Breast epithelium (tissue), 4 donors: ENCODE measurements around the gene PTPRG. TPM values are rescaled to one million over a fixed set of nuclear protein-coding genes. Genes with fewer than 3 reads are reported as not detected.
"Not testable (repeated sequence)": the region's sequence is repeated elsewhere in the genome, so short reads cannot be mapped to it uniquely, and the experiment has no call there.

Experiments used
- DNase-seq, 2 donors: peaks; one replicate each; pipeline ENCODE4 v3.0.0-alpha.2; 2019; ENCODE audit warnings: low spot score in 2 of 2
- H3K27ac ChIP-seq, 2 donors: fragments of 200-600 bp; sonication (generic) in 1 of 2; one replicate each; pipeline ENCODE4 v1.5.1; 2016 to 2019; ENCODE audit warnings: mild to moderate bottlenecking in 1 of 2
- H3K27me3 ChIP-seq, 2 donors: fragments of 200-600 bp; sonication (generic) in 1 of 2; one replicate each; pipeline versions ENCODE4 v1.5.1 to v1.6.0; 2017 to 2019; ENCODE audit warnings: control low read depth in 1 of 2, mild to moderate bottlenecking in 1 of 2
- H3K36me3 ChIP-seq: fragments of 200-600 bp; one replicate; pipeline ENCODE4 v1.5.1; 2019
- H3K4me1 ChIP-seq, 2 donors: fragments of 200-600 bp; sonication (generic); one replicate each; pipeline ENCODE4 v1.5.1; 2016 to 2019; ENCODE audit warnings: control low read depth in 1 of 2
- H3K4me3 ChIP-seq, 3 donors: fragments of 200-600 bp; sonication (generic); 1 replicate in 2 of 3; 2 replicates in 1 of 3; pipeline ENCODE4 v1.5.1; 2016 to 2019; ENCODE audit warnings: mild to moderate bottlenecking in 3 of 3, moderate library complexity in 2 of 3
- H3K9me3 ChIP-seq, 2 donors: fragments of 200-600 bp; sonication (generic) in 1 of 2; one replicate each; pipeline ENCODE4 v1.5.1; 2016 to 2019; ENCODE audit warnings: control low read depth in 1 of 2
- CTCF ChIP-seq, 3 donors: fragments of 450-650 bp; IDR thresholded peaks; one replicate each; pipeline ENCODE4 v1.5.1; 2016 to 2017; ENCODE audit warnings: antibody characterized with exemption in 3 of 3, mild to moderate bottlenecking in 3 of 3, moderate library complexity in 3 of 3
- POLR2A ChIP-seq: fragments of 450-650 bp; IDR thresholded peaks from one replicate; pipeline ENCODE4 v1.6.1; 2016; ENCODE audit warnings: antibody characterized with exemption, mild to moderate bottlenecking, moderate library complexity
- POLR2AphosphoS5 ChIP-seq, 3 donors: sonication (generic); formaldehyde crosslinking; IDR thresholded peaks; one replicate each; pipeline ENCODE4 v1.6.1; 2017; ENCODE audit warnings: antibody characterized with exemption in 3 of 3
- intact Hi-C: fragments of 100-400 bp; cut with DNase I; formaldehyde crosslinking; loops from one replicate; pipeline ENCODE4 v1.15.1; 2023; ENCODE audit warnings: low total_unique reads
- total RNA-seq, 3 donors: library from RNA; depleted of rRNA; stranded (reverse); fragments of >200 nt; gene quantifications; one replicate each; pipeline ENCODE4 v1.1.0, GENCODE V29; 2016

The PTPRG gene
- total RNA-seq, 3 donors from 2014 or later = 42.3 to 179 (median 61.6) TPM

GRCh38 chr3:61714225-61714624 lies 152.9 kb downstream of the PTPRG start:
- no peaks in the 10 kb centered on the region for H3K27me3 ChIP-seq
- H3K36me3 ChIP-seq = no peaks in the 10 kb centered on the region
- intact Hi-C loops = no loop called here
- no peaks in the 10 kb centered on the region for H3K9me3 ChIP-seq
- H3K27ac ChIP-seq = no peak overlapping the region
- no peak overlapping the region for H3K4me3 ChIP-seq
- no peak for TF ChIP-seq POLR2AphosphoS5 (IDR thresholded peaks at IDR 0.05)
- DNase-seq = no peak
- no peaks in the 10 kb centered on the region for H3K4me1 ChIP-seq

GRCh38 chr3:61715886-61716527 lies 154.6 kb downstream of the PTPRG start:
- no peaks in the 10 kb centered on the region for H3K9me3 ChIP-seq
- no peak for TF ChIP-seq POLR2A
- TF ChIP-seq POLR2AphosphoS5 (IDR thresholded peaks at IDR 0.05) = no peak
- TF ChIP-seq CTCF (IDR thresholded peaks at IDR 0.05) = no peak
- no peaks in the 10 kb centered on the region for H3K36me3 ChIP-seq
- no peaks in the 10 kb centered on the region for H3K27me3 ChIP-seq
- intact Hi-C loops = no loop called here
- no peaks in the 10 kb centered on the region for H3K4me1 ChIP-seq
- DNase-seq = no peak
- H3K27ac ChIP-seq = no peak overlapping the region
- no peak overlapping the region for H3K4me3 ChIP-seq

- H3K4me3 ChIP-seq, H3K9me3 ChIP-seq, H3K27ac ChIP-seq, H3K4me1 ChIP-seq, H3K27me3 ChIP-seq, intact Hi-C loops, H3K36me3 ChIP-seq, DNase-seq: not testable (repeated sequence)
Measured at GRCh38 chr3:61716693-61717092, 155.3 kb downstream of the PTPRG start.

GRCh38 chr3:61718565-61718964 lies 157.2 kb downstream of the PTPRG start:
- no peak for DNase-seq
- Histone ChIP-seq H3K27ac (no peak overlapping the region), H3K4me1 (no peaks in the 10 kb centered on the region), H3K9me3 (no peaks in the 10 kb centered on the region), H3K36me3 (no peaks in the 10 kb centered on the region), H3K27me3 (no peaks in the 10 kb centered on the region), H3K4me3 (no peak overlapping the region)
- TF ChIP-seq CTCF (IDR thresholded peaks at IDR 0.05) (no peak), POLR2A (no peak), POLR2AphosphoS5 (IDR thresholded peaks at IDR 0.05) (no peak)
- intact Hi-C loops = no loop called here

GRCh38 chr3:61719278-61719977 lies 158.1 kb downstream of the PTPRG start:
- DNase-seq = no peak
- intact Hi-C loops = no loop called here
- Histone ChIP-seq H3K4me3 (no peak overlapping the region), H3K27ac (no peak overlapping the region), H3K27me3 (no peaks in the 10 kb centered on the region), H3K9me3 (no peaks in the 10 kb centered on the region), H3K4me1 (no peaks in the 10 kb centered on the region), H3K36me3 (no peaks in the 10 kb centered on the region)
- TF ChIP-seq POLR2A = no peak
- TF ChIP-seq POLR2AphosphoS5 (IDR thresholded peaks at IDR 0.05) = no peak
- TF ChIP-seq CTCF (IDR thresholded peaks at IDR 0.05) = no peak

GRCh38 chr3:61723038-61723437 lies 161.7 kb downstream of the PTPRG start:
- H3K27ac ChIP-seq = no peak overlapping the region
- DNase-seq = no peak
- H3K4me3 ChIP-seq = no peak overlapping the region
- intact Hi-C loops = no loop called here
- no peaks in the 10 kb centered on the region for H3K27me3 ChIP-seq
- no peaks in the 10 kb centered on the region for H3K9me3 ChIP-seq
- TF ChIP-seq POLR2A = no peak
- TF ChIP-seq CTCF (IDR thresholded peaks at IDR 0.05) = no peak
- no peak for TF ChIP-seq POLR2AphosphoS5 (IDR thresholded peaks at IDR 0.05)
- H3K4me1 ChIP-seq = no peaks in the 10 kb centered on the region
- no peaks in the 10 kb centered on the region for H3K36me3 ChIP-seq
